AG04449 (cell line): ENCODE data around the gene PLEKHD1.

Source experiments
- CTCF ChIA-PET: fragments of 350-600 bp; formaldehyde crosslinking; extraction: SDS; loops from one replicate; lab custom pipeline; 2021; ENCODE audit warnings: antibody characterized with exemption; lab: Yijun Ruan, JAX
- POLR2A ChIA-PET: fragments of 400-600, 350-600 bp; formaldehyde crosslinking; extraction: SDS; loops from one replicate; lab custom pipeline; 2020; ENCODE audit warnings: antibody characterized with exemption, inconsistent platforms; lab: Yijun Ruan, JAX
- DNase-seq: peaks from one replicate; pipeline ENCODE4 v3.0.0-alpha.2; 2010; ENCODE audit warnings: low read depth, low spot score
- H3K4me3 ChIP-seq: 2 replicates; pipeline ENCODE4 v1.5.1; 2011; ENCODE audit warnings: low read depth, mild to moderate bottlenecking, control low read depth, low read length
- CTCF ChIP-seq: IDR thresholded peaks from one replicate; pipeline ENCODE4 v1.5.1; 2011; ENCODE audit warnings: mild to moderate bottlenecking, moderate library complexity, low read length, control low read depth, inconsistent platforms; ENCODE audit not compliant: insufficient read depth; ENCODE audit errors: missing control alignments

PLEKHD1 gene

GRCh38 chr14:69573831-69574262, 89.3 kb downstream of the PLEKHD1 start:
- no peak for TF ChIP-seq CTCF
- CTCF ChIA-PET, result interaction anchor here (0.7 to 7.9 kb wide), 23 partner anchors 9 to 338 kb away, joined by 3 to 55 read pairs (median 9); no protein-coding TSS in a partner anchor
- POLR2A ChIA-PET, result no interaction called here
- DNase-seq, result no peak
- no peak overlapping the region for H3K4me3 ChIP-seq

- no peak for DNase-seq
- POLR2A ChIA-PET, result no interaction called here
- CTCF ChIA-PET, result interaction anchor here (0.6 to 7.9 kb wide), 28 partner anchors 9 to 408 kb away, joined by 3 to 55 read pairs (median 6); no protein-coding TSS in a partner anchor
- peak; percentile 90 for TF ChIP-seq CTCF
- peak within 1 kb of the TSS; percentile 42 for H3K4me3 ChIP-seq
Measured at GRCh38 chr14:69574263-69574953, 89.9 kb downstream of the PLEKHD1 start, which contains the start of gene CCDC177. Gene CCDC177 (minus strand): TSS chr14:69574871. CDS start chr14:69573622, 1,249 bp downstream.

GRCh38 chr14:69574954-69575295, 90.4 kb downstream of the PLEKHD1 start:
- no peak overlapping the region for H3K4me3 ChIP-seq
- no peak for DNase-seq
- no peak for TF ChIP-seq CTCF
- POLR2A ChIA-PET, result no interaction called here
- CTCF ChIA-PET, result interaction anchor here (0.6 to 7.9 kb wide), 22 partner anchors 8 to 408 kb away, joined by 3 to 55 read pairs (median 9); no protein-coding TSS in a partner anchor

GRCh38 chr14:69579476-69579875, 94.9 kb downstream of the PLEKHD1 start:
- CTCF ChIA-PET, result interaction anchor here (0.5 to 2.8 kb wide), 22 partner anchors 9 to 336 kb away, joined by 3 to 32 read pairs (median 4); no protein-coding TSS in a partner anchor

GRCh38 chr14:69580009-69580577, 95.6 kb downstream of the PLEKHD1 start:
- DNase-seq, result peak; percentile 42
- H3K4me3 ChIP-seq, result no peak overlapping the region
- peak; percentile 69 for TF ChIP-seq CTCF
- ChIA-PET POLR2A (no interaction called here), CTCF (interaction anchor here (0.5 to 2.8 kb wide), 29 partner anchors 8 to 299 kb away, joined by 3 to 32 read pairs (median 4); no protein-coding TSS in a partner anchor)

More at GRCh38 chr14:69579476-69579875, 94.9 kb downstream of the PLEKHD1 start:
- no peak for TF ChIP-seq CTCF
- DNase-seq, result no peak
- POLR2A ChIA-PET, result no interaction called here
- H3K4me3 ChIP-seq, result no peak overlapping the region
